ENCODE results near the gene CXCL16.

Gene CXCL16

GRCh38 chr17:4771519-4772234 is 31.9 kb upstream of the CXCL16 start, which contains the start of gene TM4SF5:
Gene TM4SF5, plus strand, starts transcription at chr17:4771886. Its CDS starts 37 bp downstream, at chr17:4771923.
- H3K27me3 Mint-ChIP-seq: peaks cover 14% of the 10 kb centered on the region
- no peak within 1 kb of the TSS for H3K4me3 Mint-ChIP-seq
- no peak for ATAC-seq (replicated peaks; ENCODE audit: extremely low read depth, poor library complexity, severe bottlenecking)
- DNase-seq (ENCODE audit: low spot score in 2 of 2): no peak
- no peak within 1 kb of the TSS for H3K27ac Mint-ChIP-seq (ENCODE audit: low read depth)
- no peaks in the 10 kb centered on the region for H3K36me3 Mint-ChIP-seq (ENCODE audit: insufficient read depth)
- peaks cover 7% of the 10 kb centered on the region for H3K4me1 Mint-ChIP-seq
- no peaks in the 10 kb centered on the region for H3K9me3 Mint-ChIP-seq

DNA sequence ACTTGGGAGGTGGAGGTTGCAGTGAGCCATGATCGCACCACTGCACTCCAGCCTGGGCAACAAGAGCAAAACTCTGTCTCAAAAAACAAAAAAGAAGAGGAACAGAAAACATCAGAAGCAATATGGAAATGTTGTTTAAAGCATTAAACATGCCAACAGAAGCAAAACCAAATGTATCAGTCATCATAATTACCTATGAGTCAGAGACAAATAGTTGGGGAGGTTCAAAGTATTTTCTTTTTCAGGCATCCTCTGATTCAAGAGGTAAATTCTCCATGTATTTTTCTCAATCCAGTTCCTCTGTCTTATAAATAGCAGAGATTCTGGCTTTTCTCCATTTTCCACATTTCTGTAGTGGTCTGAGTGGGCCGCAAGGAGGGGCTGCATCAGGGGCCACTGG is 29.9 kb upstream of the CXCL16 start:
- ATAC-seq (replicated peaks; ENCODE audit: extremely low read depth, poor library complexity, severe bottlenecking): no peak
- no peaks in the 10 kb centered on the region for H3K9me3 Mint-ChIP-seq
- peaks cover 7% of the 10 kb centered on the region for H3K4me1 Mint-ChIP-seq
- no peak for DNase-seq (ENCODE audit: low spot score in 2 of 2)
- peaks cover 14% of the 10 kb centered on the region for H3K27me3 Mint-ChIP-seq
- no peak overlapping the region for H3K4me3 Mint-ChIP-seq
- H3K36me3 Mint-ChIP-seq (ENCODE audit: insufficient read depth): no peaks in the 10 kb centered on the region
- H3K27ac Mint-ChIP-seq (ENCODE audit: low read depth): no peak overlapping the region

DNA sequence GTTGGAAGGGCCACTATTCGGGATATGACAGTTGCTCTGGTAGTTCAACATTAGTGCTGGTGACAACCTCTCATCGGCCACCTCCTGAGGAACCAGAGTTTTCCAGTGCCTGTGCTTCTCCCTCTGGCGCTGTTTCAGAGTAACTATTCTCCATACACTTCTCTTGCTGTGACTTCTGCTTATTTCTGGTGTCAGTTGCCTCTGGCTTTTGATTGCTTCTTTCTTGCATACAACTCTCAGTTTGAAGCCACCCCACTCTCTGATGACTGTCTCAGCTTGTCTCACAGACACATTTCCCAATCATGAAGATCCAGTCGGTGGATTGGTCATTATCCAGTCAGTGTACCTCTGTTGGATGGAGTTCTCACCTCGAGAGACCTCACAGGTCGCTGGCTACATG is 28.6 kb upstream of the CXCL16 start:
- H3K9me3 Mint-ChIP-seq: no peaks in the 10 kb centered on the region
- no peak overlapping the region for H3K4me3 Mint-ChIP-seq
- H3K4me1 Mint-ChIP-seq: peaks cover 7% of the 10 kb centered on the region
- no peaks in the 10 kb centered on the region for H3K36me3 Mint-ChIP-seq (ENCODE audit: insufficient read depth)
- DNase-seq (ENCODE audit: low spot score in 2 of 2) (no peak), ATAC-seq (replicated peaks; ENCODE audit: extremely low read depth, poor library complexity, severe bottlenecking) (no peak)
- peaks cover 14% of the 10 kb centered on the region for H3K27me3 Mint-ChIP-seq
- H3K27ac Mint-ChIP-seq (ENCODE audit: low read depth): no peak overlapping the region

GRCh38 chr17:4766723-4767122 is 27.0 kb upstream of the CXCL16 start:
- Mint-ChIP-seq H3K4me1 (peaks cover 4% of the 10 kb centered on the region), H3K9me3 (no peaks in the 10 kb centered on the region), H3K27me3 (peaks cover 14% of the 10 kb centered on the region), H3K27ac (ENCODE audit: low read depth) (no peak overlapping the region), H3K36me3 (ENCODE audit: insufficient read depth) (no peaks in the 10 kb centered on the region), H3K4me3 (no peak overlapping the region)
- DNase-seq (ENCODE audit: low spot score in 2 of 2): no peak
- ATAC-seq (replicated peaks; ENCODE audit: extremely low read depth, poor library complexity, severe bottlenecking): no peak

GRCh38 chr17:4766201-4766600 is 26.5 kb upstream of the CXCL16 start:
- Mint-ChIP-seq H3K4me3 (no peak overlapping the region), H3K9me3 (no peaks in the 10 kb centered on the region), H3K27ac (ENCODE audit: low read depth) (no peak overlapping the region), H3K4me1 (no peaks in the 10 kb centered on the region), H3K27me3 (peaks cover 14% of the 10 kb centered on the region), H3K36me3 (ENCODE audit: insufficient read depth) (no peaks in the 10 kb centered on the region)
- ATAC-seq (replicated peaks; ENCODE audit: extremely low read depth, poor library complexity, severe bottlenecking) (no peak), DNase-seq (ENCODE audit: low spot score in 2 of 2) (no peak)

GRCh38 chr17:4764595-4764994 is 24.9 kb upstream of the CXCL16 start:
- Mint-ChIP-seq H3K27me3 (peaks cover 22% of the 10 kb centered on the region), H3K27ac (ENCODE audit: low read depth) (no peak overlapping the region), H3K9me3 (no peaks in the 10 kb centered on the region), H3K4me1 (no peaks in the 10 kb centered on the region), H3K4me3 (no peak overlapping the region), H3K36me3 (ENCODE audit: insufficient read depth) (no peaks in the 10 kb centered on the region)
- ATAC-seq (replicated peaks; ENCODE audit: extremely low read depth, poor library complexity, severe bottlenecking) (no peak), DNase-seq (ENCODE audit: low spot score in 2 of 2) (no peak)

DNA sequence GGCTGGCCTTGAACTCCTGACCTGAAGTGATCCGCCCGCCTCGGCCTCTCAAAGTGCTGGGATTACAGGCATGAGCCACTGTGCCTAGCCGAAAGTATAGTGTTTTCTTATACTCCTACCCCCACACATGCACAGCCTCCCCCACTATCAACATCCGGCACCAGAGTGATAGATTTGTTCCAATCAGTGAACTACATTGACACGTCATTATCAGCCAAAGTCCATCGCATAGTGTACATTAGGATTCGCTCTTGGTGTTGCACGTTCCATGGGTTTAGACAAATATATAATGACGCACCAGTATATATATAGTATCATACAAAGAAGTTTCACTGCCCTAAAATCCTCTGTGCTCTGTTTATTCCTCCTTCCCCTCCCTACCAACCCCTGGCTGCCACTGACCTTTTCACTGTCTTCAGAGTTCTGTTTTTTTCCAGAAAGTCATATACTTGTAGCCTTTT is 20.1 kb upstream of the CXCL16 start:
- Mint-ChIP-seq H3K36me3 (ENCODE audit: insufficient read depth) (peaks cover 2% of the 10 kb centered on the region), H3K9me3 (no peaks in the 10 kb centered on the region), H3K27ac (ENCODE audit: low read depth) (no peak overlapping the region), H3K4me3 (no peak overlapping the region), H3K27me3 (peaks cover 27% of the 10 kb centered on the region), H3K4me1 (no peaks in the 10 kb centered on the region)
- no peak for ATAC-seq (replicated peaks; ENCODE audit: extremely low read depth, poor library complexity, severe bottlenecking)
- DNase-seq (ENCODE audit: low spot score in 2 of 2): no peak

DNA sequence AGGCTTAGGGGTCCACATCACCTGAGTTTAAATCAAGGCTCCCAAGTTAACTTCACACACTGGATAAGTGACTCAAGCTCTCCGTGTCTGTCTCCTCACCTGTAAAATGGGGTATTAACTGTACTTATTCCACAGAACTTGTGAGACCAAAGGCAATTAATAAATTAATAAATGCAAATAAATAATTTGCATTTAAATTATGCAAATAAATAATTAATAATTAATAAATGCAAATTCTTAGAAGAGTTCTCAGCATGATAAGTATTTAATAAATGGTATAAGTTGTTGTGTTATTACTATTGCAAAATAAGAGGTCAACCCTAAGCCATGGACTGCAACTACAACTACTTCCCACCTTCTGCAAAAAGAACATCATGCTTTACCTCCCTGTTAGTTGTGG is 13.7 kb upstream of the CXCL16 start:
- H3K27me3 Mint-ChIP-seq: peaks cover 73% of the 10 kb centered on the region

GRCh38 chr17:4751932-4752331 is 12.2 kb upstream of the CXCL16 start:
- no peak for DNase-seq (ENCODE audit: low spot score in 2 of 2)
- Mint-ChIP-seq H3K27ac (ENCODE audit: low read depth) (no peak overlapping the region), H3K4me3 (no peak overlapping the region), H3K4me1 (peaks cover 13% of the 10 kb centered on the region), H3K36me3 (ENCODE audit: insufficient read depth) (no peaks in the 10 kb centered on the region), H3K9me3 (no peaks in the 10 kb centered on the region), H3K27me3 (peaks cover 73% of the 10 kb centered on the region)
- no peak for ATAC-seq (replicated peaks; ENCODE audit: extremely low read depth, poor library complexity, severe bottlenecking)

More for the DNA sequence above, 13.7 kb upstream of the CXCL16 start:
- H3K4me1 Mint-ChIP-seq: peaks cover 4% of the 10 kb centered on the region
- H3K36me3 Mint-ChIP-seq (ENCODE audit: insufficient read depth): peaks cover 2% of the 10 kb centered on the region
- no peak overlapping the region for H3K27ac Mint-ChIP-seq (ENCODE audit: low read depth)
- ATAC-seq (replicated peaks; ENCODE audit: extremely low read depth, poor library complexity, severe bottlenecking) (no peak), DNase-seq (ENCODE audit: low spot score in 2 of 2) (no peak)
- no peak overlapping the region for H3K4me3 Mint-ChIP-seq
- no peaks in the 10 kb centered on the region for H3K9me3 Mint-ChIP-seq

- H3K9me3 Mint-ChIP-seq: no peaks in the 10 kb centered on the region
- no peak overlapping the region for H3K27ac Mint-ChIP-seq (ENCODE audit: low read depth)
- peaks cover 13% of the 10 kb centered on the region for H3K4me1 Mint-ChIP-seq
- DNase-seq (ENCODE audit: low spot score in 2 of 2) (no peak), ATAC-seq (replicated peaks; ENCODE audit: extremely low read depth, poor library complexity, severe bottlenecking) (no peak)
- H3K4me3 Mint-ChIP-seq: no peak overlapping the region
- peaks cover 73% of the 10 kb centered on the region for H3K27me3 Mint-ChIP-seq
- no peaks in the 10 kb centered on the region for H3K36me3 Mint-ChIP-seq (ENCODE audit: insufficient read depth)
Observed at GRCh38 chr17:4750606-4751005, 10.9 kb upstream of the CXCL16 start.

DNA sequence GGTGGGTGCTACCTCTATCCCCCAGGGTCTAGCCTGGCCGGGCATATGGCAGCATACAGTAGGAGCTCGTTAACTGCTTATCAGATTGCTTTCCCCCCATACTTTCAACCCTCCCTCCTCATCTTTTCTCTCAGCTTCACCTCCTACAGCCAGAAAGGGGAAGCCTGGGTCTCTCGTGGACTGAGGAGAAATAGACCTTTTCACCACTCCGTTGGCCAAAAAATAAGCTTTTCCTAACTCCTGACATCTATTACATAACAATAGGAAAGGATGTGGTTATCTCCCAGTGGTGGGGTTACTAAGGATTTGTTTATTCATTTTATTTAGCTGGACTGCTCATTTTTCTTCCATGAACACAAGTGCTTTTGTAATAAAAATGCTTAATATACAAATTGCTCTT is 9.0 kb upstream of the CXCL16 start:
- ATAC-seq (replicated peaks; ENCODE audit: extremely low read depth, poor library complexity, severe bottlenecking): no peak

GRCh38 chr17:4747847-4748246 is 8.1 kb upstream of the CXCL16 start:
- no peak overlapping the region for H3K27ac Mint-ChIP-seq (ENCODE audit: low read depth)
- peaks cover 13% of the 10 kb centered on the region for H3K4me1 Mint-ChIP-seq
- ATAC-seq (replicated peaks; ENCODE audit: extremely low read depth, poor library complexity, severe bottlenecking) (peak; percentile 65), DNase-seq (ENCODE audit: low spot score in 2 of 2) (no peak)
- H3K27me3 Mint-ChIP-seq: peaks cover 77% of the 10 kb centered on the region
- peaks cover 2% of the 10 kb centered on the region for H3K36me3 Mint-ChIP-seq (ENCODE audit: insufficient read depth)
- peak overlapping the region; percentile 5 for H3K4me3 Mint-ChIP-seq
- no peaks in the 10 kb centered on the region for H3K9me3 Mint-ChIP-seq

More for the DNA sequence above, 9.0 kb upstream of the CXCL16 start:
- peaks cover 74% of the 10 kb centered on the region for H3K27me3 Mint-ChIP-seq
- peaks cover 2% of the 10 kb centered on the region for H3K36me3 Mint-ChIP-seq (ENCODE audit: insufficient read depth)
- H3K4me1 Mint-ChIP-seq: peaks cover 13% of the 10 kb centered on the region
- no peak for DNase-seq (ENCODE audit: low spot score in 2 of 2)
- no peak overlapping the region for H3K4me3 Mint-ChIP-seq
- H3K9me3 Mint-ChIP-seq: no peaks in the 10 kb centered on the region
- no peak overlapping the region for H3K27ac Mint-ChIP-seq (ENCODE audit: low read depth)
